ENCODE data around the gene MISP.

Gene MISP

GRCh38 chr19:791007-791566 is 40.2 kb downstream of the MISP start:
- TF ChIP-seq GATA3 (IDR thresholded peaks at IDR 0.05; ENCODE audit: low read depth, low read length) (no peak), GATA2 (IDR thresholded peaks at IDR 0.05; ENCODE audit: low read depth, low read length) (no peak)

GRCh38 chr19:791567-792305 is 40.8 kb downstream of the MISP start:
- TF ChIP-seq GATA3 (IDR thresholded peaks at IDR 0.05; ENCODE audit: low read depth, low read length), result no peak
- no peak for TF ChIP-seq GATA2 (IDR thresholded peaks at IDR 0.05; ENCODE audit: low read depth, low read length)

- TF ChIP-seq GATA3 (IDR thresholded peaks at IDR 0.05; ENCODE audit: low read depth, low read length) (no peak), GATA2 (IDR thresholded peaks at IDR 0.05; ENCODE audit: low read depth, low read length) (no peak)
Observed at GRCh38 chr19:792306-792885, 41.5 kb downstream of the MISP start.

- no peak for TF ChIP-seq GATA3 (IDR thresholded peaks at IDR 0.05; ENCODE audit: low read depth, low read length)
- TF ChIP-seq GATA2 (IDR thresholded peaks at IDR 0.05; ENCODE audit: low read depth, low read length), result no peak
Observed at GRCh38 chr19:793806-794205, 42.9 kb downstream of the MISP start.

DNA sequence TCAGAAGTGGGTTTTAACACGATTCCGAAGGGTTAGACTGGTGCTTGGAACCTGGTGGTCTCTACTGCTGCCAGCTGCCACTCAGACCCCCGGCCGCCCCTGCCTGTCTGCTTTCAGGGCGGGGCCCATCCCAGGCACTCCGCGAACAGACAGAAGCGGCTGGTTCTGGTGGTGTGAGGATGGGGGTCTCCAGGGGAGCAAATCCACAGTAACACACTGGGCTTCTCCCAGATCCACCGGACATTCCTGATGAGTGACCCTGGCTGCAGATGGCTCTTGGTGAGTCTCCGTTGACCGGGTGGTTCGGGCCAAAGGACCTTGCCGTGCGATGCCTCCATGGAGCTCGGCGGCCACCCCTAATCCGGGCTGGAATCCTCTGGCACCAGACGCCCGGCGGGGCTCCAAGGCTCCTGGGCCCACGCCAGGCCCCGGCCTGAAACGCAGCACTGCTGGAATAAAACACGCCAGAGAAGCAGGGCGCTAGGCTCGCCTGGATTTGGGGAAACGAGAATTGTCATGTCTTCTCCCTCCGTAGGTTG is 44.2 kb downstream of the MISP start:
- no peak for TF ChIP-seq GATA2 (IDR thresholded peaks at IDR 0.05; ENCODE audit: low read depth, low read length)
- TF ChIP-seq GATA3 (IDR thresholded peaks at IDR 0.05; ENCODE audit: low read depth, low read length), result no peak

DNA sequence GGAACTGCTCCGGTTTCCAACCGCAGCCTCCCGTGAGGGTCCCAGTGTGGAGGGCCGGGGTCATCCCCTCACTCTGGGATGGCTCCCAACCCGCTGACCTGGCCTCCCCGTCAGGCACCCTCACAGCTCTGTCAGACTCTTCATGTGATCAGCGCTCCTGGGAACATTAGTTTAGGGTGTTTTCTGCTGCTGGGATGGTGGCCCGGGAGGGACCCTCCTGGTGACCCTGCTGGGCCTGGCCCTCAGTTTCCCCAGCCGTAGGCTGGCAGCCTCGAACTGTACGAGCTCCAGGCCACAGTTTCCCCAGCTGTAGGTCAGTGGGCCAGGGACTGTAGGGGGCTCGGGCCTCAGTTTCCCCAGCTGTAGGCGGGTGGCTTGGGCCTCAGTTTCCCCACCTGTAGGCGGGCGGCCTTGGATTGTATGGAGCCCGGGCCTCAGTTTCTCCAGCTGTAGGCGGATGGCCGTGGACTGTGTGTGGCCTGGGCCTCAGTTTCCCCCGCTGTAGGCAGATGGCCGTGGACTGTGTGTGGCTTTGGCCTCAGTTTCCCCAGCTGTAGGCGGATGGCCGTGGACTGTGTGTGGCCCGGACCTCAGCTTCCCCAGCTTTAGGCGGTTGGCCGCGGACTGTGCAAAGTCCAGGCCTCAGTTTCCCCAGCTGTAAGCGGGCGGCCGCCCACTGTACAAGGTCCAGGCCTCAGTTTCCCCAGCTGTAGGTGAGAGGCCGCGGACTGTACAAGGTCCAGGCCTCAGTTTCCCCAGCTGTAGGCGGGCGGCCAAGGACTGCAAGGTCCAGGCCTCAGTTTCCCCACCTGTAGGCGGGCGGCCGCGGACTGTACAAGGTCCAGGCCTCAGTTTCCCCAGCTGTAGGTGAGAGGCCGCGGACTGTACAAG is 45.0 kb downstream of the MISP start:
- TF ChIP-seq GATA2 (IDR thresholded peaks at IDR 0.05; ENCODE audit: low read depth, low read length) (no peak), GATA3 (IDR thresholded peaks at IDR 0.05; ENCODE audit: low read depth, low read length) (no peak)

DNA sequence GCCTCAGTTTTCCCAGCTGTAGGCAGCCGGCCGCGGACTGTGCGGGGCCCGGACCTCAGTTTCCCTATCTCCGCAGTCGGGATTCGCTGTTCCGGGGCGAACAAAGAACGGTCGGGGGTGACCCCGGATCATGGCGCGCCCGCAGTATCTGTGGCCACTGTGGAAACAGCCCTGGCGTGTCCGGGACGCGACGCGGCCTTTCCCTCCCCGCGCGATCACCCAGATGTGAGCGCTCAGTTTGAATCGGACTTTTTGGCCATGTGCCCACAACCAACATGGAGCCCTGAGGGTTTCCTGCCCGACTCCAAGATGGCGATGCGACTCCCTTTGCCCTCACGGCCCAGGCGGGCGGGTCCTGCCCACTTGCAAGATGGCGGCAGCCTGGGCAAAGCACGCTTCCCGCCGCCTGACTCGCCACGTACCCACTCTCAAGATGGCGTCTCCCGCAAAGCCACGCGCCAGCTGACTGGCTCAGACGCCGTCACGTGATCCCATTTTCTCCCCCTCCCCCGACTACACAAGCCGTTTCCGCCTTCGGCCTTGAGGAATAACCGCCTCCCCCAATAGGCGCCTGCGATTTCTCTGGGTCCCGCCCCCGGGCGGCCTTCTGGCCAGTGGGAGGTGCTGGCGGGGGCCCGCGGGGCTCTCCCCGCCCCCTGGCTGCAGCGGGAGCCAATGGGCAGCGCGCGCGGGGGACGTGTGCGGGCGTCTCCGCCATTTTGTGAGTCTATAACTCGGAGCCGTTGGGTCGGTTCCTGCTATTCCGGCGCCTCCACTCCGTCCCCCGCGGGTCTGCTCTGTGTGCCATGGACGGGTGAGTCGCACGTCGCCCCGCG is 46.0 kb downstream of the MISP start, which contains the start of gene PTBP1:
TSS of gene PTBP1 (plus strand) at position 761 of the 836 bp plus-strand sequence. CDS start at position 807, 46 bp downstream.
- no peak for TF ChIP-seq GATA2 (IDR thresholded peaks at IDR 0.05; ENCODE audit: low read depth, low read length)
- TF ChIP-seq GATA3 (IDR thresholded peaks at IDR 0.05; ENCODE audit: low read depth, low read length), result no peak

DNA sequence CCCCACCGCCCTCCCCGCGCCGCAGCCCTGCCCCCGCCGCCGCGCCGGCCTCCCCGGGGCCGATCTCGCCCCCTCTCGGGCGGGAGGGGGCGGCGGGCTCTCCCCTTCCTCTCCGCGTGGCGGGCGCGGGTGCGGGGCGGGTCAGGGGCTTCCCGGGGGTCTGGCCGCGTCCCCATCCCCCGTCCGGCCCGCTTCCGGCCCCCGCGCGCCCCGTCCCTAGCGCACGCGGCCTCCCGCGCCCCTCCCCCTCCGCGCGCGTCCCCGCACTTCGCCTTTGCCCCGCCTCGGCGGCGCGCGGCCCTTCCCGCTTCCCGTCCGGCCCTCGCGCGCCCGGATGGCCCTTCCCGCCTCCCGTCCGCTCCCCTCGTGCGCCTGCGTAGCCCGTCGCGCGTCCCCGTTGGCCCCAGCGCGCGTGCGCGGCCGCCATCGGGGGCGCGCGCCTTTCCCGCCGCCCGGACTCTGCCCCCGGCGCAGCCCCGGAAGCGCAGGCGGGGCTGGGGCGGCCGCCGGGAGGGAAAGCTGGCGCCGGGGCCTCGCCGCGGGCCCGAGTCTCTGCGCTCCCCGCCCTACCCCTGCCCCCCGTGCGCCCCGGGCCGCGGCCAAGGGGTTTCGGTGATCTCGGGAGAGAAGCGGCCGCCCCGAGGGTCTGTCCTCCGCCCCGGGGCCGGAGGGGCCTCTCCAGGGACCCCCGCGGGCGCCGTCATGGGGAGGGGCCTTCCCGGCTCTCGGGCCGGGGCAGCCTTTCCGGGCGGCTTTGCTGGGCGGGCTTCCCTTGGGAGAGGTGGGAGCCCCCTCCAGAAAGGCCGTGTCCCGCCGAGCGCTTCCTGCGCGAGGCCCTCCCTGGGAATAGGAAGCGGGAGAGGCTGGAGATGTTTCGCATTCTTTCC is 46.9 kb downstream of the MISP start:
- no peak for TF ChIP-seq GATA2 (IDR thresholded peaks at IDR 0.05; ENCODE audit: low read depth, low read length)
- no peak for TF ChIP-seq GATA3 (IDR thresholded peaks at IDR 0.05; ENCODE audit: low read depth, low read length)

- TF ChIP-seq GATA3 (IDR thresholded peaks at IDR 0.05; ENCODE audit: low read depth, low read length) (no peak), GATA2 (IDR thresholded peaks at IDR 0.05; ENCODE audit: low read depth, low read length) (no peak)
Observed at GRCh38 chr19:798415-799075, 47.6 kb downstream of the MISP start.

DNA sequence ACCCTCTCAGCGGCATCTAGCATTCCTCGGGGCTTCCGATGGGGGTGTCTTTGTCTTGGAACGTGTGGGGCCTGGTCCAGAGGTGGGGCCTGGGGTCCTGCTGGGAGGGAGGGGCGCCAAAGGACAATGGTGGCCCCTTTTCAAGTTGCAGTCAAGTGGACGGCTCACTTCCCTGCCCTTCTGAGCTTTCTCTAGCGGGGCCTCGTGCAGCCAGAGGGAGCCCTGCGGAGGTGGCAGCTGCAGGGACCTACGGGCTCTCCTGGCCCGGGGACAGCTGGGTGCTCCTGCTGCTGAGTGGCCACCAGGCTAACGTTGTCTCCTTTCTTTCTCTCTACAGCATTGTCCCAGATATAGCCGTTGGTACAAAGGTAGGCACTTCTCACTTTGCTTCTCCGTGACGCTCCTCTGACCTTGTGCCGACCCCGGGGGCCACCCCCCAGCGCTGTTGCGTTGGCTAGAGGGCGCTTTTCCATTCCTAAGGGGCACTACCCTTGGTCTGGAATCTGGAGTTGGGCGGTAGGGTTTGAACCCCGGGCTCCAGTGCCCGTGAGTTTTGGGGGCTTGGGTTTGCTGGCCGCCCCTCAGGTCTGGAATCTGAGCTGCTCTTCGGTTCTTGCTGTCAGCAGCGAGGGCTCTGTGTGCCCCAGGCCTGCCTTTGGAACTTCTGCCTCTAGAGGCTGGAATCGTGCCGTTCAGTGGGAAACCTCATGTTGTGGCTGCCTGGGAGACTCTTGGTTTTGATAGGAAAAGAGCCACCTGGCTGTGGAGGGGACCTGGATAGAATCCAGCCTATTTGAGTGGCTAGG is 48.4 kb downstream of the MISP start:
- no peak for TF ChIP-seq GATA3 (IDR thresholded peaks at IDR 0.05; ENCODE audit: low read depth, low read length)
- no peak for TF ChIP-seq GATA2 (IDR thresholded peaks at IDR 0.05; ENCODE audit: low read depth, low read length)

Measured in SH-SY5Y (cell line).